Mesenteric fat pad (tissue), 1 donor: ENCODE measurements around the gene ABHD2. TPM values are rescaled to one million over a fixed set of nuclear protein-coding genes. Genes with fewer than 3 reads are reported as not detected.

ENCODE experiments used
- DNase-seq: peaks from one replicate; pipeline ENCODE4 v3.0.0-alpha.2; 2020; ENCODE audit warnings: low spot score
- total RNA-seq: library from RNA; stranded (reverse); fragmentation: NEBNext Ultra II Directional; extraction: Animal tissue kit (Norgen Biotek cat#: 25700); gene quantifications from one replicate; pipeline ENCODE4 v1.2.1, GENCODE V29; 2021
- donor health status: DM: yes; HTN: yes; CAD: no.

ABHD2 gene
- total RNA-seq, 1 donor from 2014 or later = 101 TPM

- DNase-seq = no peak
These were observed 8.4 kb downstream of the ABHD2 start for GRCh38 chr15:89096664-89097063.

DNA sequence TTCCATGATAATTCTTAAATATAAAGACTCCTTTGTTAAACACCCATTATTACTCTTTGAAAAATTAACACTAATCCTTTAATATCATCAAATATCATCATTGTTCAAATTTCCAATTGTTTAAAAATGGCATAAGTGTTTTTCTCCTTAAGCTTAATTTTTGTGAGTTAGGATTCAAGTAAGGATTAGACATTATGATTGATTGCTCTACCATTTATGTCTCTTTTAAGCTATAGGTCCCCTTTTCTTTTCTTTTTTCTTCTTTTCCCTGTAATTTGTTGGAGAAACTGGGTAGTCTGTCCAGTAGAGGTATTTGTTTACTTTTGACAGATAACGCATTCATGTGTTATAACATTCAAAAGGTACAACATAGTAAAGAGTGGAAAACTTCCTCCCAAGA lies 9.1 kb downstream of the ABHD2 start:
- DNase-seq = no peak

DNA sequence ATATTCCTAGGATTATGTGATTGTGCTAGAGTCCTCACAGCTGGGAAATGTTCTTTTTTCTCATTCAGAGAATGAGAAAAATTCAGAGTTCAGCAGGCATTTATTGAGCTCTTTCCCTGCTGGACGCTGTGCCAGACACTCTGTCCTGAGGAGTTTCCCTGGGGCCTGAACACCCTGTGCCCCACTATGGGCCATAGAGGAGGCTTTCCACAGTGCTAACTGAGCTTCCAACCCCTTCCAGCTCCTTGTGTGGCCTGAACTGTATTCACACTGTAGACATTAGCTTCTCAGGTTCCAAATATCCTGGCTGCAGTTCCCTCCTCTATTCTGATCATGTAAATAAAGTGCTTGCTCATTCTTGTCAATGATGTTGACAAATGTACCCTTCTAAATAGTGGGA lies 10.0 kb downstream of the ABHD2 start:
- no peak for DNase-seq

DNA sequence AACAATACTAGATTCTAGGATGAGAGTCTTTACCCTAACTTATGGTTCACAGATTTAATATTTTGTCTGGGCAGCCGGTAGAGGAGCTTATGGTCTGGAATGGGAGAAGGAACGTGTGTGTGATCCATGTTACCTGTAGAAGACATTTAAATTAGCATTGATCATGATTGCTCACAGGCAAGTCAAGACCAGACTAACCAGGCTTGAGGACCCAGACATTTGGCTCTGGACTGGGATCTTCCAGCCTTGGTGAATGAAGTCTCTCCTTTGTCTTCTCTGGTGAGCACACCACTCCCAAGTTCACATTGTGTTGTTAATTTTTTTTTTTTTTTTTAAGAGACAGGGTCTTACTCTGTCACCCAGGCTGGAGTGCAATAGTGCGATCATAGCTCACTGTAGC lies 11.7 kb downstream of the ABHD2 start:
- no peak for DNase-seq

DNA sequence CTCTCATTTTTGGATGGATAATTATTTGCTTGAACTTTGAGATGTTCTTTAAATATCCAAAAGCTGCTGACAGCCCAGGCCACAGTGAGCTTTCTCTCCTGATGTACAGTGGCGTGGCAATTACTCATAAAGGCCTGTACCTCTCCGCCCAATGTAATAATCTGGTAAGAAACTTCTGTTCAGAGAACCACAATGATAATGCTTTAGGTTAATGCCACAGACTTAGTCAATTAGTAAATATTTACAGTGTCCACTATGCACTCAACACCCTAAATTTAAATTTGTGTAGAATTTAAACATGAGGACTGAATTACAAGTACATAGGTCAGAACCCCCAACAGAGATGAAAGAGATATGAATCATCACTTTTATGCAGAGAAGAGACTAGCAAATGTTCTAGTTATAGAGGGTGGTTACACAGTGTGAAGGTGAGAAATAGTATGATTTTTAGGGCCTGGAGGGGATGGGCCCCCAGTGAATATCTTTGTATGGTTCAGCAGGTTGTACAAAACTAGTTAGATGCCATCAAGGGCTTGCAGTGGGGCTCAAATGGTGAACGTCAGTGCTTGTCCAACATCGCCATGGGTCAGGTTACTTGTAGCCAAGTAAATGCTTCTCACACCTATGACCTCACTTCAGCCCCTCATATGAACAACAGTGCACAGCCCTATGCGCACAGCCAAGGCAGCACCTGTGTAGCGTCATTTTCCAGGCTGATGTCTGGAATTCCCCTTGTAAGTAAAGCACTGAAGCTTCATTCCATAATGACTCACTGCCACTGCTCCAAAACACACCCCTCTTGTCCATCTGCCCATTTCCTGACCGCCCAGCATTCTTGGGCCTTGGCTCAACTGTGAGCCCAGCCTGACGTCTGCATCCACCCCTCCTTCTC lies 13.3 kb downstream of the ABHD2 start:
- DNase-seq = no peak

DNA sequence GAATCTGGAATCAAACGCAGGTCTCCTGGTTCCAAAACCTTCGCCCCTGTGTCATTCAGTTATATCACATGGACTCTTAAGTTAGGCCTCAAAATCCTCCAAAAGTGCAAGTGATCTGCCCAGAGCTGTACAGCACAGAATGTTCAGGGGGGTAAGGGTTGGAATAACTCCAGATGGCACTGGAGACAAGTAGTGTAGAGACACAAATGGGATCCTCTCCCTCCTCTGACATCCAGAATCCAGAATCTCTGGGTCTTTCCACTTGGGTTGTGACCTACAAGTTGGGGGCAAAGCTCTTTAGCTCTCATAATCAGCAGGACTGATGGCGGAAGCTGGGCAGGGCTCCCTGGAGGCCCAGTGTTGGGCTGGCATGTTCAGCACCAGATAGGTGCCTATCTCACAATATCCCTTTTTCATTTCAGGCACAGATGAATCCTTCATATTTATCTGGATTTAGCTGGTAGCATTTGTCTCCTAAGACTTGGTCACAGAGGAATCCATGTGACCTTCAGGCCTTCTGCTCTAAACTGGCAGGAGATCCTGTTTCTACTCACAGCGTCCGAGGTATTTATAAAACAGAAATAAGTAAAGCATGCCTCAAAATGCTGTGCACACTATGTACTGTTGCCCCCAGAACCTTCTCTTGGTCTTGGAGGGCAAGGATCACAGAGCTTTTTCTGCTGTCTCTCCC lies 15.4 kb downstream of the ABHD2 start:
- DNase-seq = no peak

DNA sequence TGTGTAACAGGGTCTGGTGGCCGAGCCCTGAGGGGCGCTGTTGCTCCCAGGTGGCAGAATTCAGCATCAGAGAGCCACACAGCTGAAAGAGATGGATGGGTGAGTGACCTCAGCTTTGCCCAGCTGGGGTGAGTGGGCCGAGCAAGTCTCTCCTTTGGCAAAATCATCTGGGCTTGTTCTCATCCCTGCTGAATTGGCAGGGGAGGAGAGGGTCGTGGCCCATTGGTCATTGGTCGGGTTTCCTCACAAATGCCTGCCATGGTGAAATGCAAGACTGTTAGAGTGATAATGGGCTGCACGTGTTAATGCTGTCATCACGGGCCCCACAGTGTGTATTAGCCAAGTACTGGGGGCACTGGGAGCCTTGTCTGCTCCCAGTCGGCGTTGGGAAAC lies 15.9 kb downstream of the ABHD2 start:
- DNase-seq = no peak

GRCh38 chr15:89105147-89105546 lies 16.9 kb downstream of the ABHD2 start:
- no peak for DNase-seq

DNA sequence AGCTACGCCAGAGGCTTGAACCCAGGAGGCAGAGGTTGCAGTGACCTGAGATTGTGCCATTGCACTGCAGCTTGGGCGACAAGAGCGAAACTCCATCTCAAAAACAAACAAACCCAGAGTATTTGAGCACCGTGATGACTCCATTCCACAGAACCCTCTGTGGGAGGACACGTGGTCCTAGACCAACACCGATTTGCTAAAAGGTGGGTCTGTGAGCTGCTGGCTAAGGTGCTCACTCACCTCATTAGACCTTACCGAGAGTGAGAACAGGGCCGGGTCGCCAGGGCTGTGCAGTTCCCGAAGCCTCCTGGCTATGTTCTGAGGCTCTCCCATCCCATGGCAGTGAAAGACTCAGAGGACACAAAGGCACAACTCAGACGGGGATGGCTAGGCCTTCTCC lies 17.9 kb downstream of the ABHD2 start:
- DNase-seq = no peak

- DNase-seq = no peak
These were observed 19.7 kb downstream of the ABHD2 start for GRCh38 chr15:89107984-89108383.

- DNase-seq = no peak
These were observed 20.6 kb downstream of the ABHD2 start for GRCh38 chr15:89108835-89109234.

GRCh38 chr15:89109238-89109637 lies 21.0 kb downstream of the ABHD2 start:
- no peak for DNase-seq

DNA sequence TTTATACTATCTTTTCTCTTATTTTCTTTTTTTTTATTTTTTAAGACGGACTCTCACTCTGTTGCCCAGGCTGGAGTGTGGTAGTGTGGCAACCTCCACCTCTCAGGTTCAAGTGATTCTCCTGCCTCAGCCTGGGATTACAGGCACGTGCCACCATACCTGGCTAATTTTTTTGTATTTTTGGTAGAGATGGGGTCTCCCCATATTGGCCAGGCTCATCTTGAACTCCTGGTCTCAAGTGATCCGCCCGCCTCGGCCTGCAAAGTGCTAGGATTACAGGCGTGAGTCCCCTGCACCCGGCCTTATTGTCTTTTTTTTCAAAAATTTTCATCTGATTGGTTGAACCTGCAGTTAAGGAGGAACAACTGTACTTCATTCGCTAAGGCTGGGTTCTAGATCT lies 21.8 kb downstream of the ABHD2 start:
- DNase-seq = no peak

- DNase-seq = no peak
These were observed 23.1 kb downstream of the ABHD2 start for GRCh38 chr15:89111352-89111751.

DNA sequence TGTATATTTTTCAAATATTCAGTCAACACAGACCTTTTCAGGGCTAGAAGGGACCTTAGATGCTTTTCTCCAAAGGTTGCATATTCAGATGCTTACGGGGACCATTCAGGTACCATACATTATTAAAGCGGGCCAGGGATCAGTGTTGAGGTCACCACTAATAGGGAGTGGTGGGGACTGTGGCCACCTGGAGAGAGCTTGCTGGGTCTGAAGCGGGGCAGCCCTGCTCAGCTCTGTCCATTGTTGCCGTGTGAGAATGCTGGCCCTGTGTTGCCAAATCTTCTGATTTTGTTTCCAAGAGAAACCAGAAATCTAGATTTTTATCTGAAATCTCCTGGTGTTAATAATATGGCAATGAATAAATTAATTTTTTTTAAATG lies 23.7 kb downstream of the ABHD2 start:
- DNase-seq = no peak

DNA sequence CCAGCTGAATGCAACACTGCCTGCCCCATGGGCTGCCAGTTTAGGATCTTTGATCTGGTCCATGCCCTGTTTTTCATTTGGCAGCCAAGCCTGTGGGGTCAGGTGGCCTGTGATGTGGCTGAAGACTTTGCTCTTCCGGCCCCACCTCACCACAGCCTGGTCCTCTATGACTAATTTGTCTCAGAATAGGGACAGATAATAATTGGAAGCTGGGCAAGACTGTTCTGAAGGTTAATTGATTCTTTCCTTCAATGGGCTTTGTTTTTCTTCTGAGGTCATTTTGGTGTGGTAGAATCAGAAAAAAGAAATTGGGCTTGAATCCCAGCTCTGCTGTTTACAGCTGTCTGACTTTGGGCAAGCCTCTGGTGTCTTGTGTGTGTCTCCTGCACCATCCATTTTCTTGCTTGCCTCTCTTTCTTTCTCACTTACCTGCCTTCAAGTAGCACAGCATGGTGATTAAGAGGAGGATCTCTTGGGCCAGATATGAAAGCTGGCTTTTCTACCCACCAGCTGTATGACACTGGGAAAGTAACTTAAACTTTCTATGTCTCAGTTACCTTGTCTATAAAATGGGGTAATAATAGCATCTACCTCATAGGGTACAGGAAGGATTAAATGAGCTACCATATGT lies 24.2 kb downstream of the ABHD2 start:
- DNase-seq = no peak

- DNase-seq = no peak
These were observed 25.2 kb downstream of the ABHD2 start for GRCh38 chr15:89113296-89114024.

DNA sequence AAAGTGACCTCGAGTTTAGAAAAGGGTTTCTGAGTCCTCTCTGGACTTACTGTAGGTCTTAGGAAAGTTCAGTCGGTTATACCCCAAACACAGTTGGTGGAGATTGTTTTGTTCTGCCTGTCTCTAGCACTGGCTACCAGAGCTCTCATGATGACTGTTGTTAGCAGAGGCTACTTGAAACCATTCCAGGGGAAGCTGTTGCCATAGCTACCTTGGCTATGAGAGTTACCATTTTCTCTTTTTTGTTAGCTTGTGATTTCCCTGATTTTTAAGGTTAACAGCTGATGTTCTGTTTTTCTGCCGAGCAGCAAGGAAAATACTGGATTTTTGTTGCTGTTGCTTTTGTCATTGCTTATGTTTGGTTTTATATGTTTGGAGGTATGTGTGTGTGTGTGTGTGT lies 26.7 kb downstream of the ABHD2 start:
- DNase-seq = no peak

DNA sequence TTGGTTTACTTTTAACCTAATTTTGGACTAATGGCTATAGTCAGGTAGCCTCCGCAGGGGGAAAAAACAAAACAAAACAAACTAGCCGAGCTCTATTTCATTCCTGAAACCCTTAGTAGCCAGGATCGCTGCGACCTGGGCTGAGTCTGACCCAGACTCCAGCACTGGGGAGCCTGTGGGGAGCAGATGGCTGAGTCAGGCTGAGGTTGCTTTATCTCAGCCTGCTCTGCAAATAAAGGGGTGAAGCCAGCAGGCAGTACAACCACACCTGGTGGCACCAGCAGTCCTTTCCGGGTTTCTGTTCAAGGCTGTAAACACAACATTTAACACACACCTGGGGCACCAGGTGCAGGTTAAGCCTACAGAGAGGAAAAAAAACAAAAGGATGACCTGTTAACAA lies 27.3 kb downstream of the ABHD2 start:
- DNase-seq = no peak

GRCh38 chr15:89116404-89116803 lies 28.1 kb downstream of the ABHD2 start:
- DNase-seq = no peak

DNA sequence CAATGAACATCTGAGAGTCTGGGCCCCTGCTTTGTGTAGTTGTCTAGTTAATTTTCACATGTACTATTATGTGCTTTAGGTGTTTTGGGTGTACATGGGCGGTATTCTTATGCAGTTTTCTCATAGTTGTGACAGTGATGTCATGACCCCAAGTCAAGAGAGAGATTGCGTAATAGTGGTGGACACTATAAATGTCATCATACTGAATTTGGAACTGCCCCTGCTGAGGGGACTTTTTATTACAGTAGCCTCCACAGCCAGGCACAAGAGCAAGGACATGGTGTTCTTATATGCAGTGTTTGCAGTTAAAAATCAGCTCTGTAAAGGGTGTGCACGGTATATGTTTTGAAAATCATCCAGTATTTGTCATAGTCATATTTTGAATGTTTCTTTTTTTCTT lies 29.5 kb downstream of the ABHD2 start:
- DNase-seq = no peak
